UCSD-AML1 (cell line): Measurements from ENCODE around the gene BRD4.

Experiments used
- DNase-seq: peaks from one replicate; lab custom pipeline; 2025; ENCODE audit not compliant: unreplicated experiment; lab: John Stamatoyannopoulos, UW

Gene BRD4

DNA sequence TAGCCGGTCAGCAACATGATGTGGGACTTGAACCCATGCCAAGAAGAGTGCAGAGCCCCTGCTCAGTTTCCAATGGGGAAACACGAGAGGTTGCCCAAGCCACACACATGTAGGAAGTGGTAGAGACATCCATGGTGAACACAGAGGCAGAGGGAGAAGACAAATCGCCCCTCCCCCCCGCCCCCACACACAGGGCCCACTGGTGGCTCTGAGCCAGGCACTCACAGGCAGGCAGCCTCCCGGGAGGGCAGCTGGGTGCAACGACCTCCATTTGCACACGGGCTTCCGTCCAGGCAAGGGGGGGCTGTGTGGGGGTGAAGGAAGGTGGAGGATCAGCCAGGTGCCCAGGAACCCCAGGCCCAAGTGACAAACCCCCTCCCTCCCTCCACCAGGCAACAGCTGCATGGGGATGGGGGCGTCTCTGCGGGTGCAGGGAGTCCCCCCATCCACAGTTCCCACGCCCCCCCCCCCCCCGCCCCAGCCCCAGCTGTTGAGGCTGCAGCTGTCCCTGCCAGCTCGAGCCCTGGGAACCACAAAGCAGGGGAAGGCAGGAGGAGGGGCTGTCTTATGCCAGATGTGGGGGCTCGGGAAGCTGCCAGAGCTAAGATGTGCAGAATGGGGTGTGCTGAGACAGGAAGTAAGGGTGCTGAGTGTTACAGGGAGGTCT is 134.9 kb downstream of the BRD4 start:
- DNase-seq = no peak

DNA sequence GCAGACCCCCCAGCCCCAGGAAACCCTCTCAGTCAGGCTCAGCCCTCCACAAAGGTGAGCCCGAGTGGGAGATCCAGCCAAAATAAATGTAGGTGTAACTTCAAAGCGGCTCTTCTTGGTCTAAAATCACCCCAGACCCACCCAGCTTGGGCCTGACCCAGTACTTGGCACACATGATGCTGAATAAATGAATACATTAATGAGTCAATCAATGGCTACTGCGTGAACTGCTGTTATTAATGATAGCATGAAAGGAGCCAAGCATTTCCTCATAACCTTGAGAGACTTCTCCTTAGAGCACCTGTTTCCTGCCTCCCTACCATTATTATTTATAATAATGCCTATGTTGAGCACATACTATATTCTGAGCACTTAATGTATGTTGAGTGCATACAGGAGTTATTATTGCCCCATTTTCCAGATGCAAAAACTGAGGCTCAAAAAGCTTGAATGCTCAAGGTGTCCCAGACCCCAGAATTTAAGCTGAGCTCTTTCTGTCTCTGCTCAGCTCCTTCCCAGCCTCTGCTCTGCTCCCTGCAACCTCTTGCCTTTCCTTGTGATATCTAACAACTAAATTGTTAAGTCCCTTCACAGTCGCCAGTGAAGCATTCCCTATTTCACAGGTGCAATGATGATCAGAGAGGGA is 135.9 kb downstream of the BRD4 start:
- DNase-seq = no peak

DNA sequence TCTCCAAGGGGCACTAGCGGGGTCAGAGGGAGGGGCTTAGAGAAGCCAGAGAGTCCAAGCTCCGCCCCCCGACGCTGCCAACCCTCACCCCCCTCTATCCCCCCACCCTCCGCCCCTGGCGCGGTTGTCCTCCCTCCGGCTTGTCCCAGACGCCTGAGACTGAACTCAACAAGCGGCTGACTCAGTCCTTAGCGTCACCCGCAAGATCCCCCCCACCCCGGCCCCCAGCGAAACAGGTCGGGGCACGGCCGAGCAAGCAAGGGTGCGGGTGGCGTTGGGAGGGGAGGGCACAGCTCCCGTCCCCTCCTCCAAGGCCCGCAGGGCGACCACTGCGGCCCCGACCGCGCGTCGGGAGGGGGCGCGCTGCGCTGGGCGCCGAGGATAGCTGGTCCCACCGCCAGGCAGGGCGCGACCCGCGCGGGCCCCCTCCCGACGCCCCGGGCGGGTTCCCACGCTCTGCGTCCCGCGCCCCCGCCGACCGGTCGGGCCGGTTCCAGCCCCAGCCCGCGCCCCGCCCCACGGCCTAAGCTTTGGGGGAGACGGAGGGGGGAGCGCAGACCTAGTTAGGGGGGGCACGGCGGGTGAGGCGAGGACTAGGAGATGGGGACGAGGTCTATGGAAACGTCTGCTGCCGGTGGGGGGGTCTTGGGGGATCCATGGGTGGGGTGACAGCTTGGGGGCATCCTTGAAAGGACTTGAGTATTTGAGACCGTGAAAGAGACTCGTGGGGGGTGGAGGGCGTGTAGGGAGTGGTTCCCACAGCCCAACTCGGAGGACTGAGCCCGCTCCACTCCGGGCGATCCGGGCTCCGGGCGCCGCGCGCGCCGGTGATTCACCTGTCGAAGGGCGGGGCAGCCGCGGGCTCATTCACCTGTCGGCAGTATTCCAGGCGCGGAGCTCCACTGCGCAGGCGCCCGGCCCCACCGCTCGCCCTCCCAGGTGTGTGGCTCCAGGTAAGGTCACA is 136.7 kb downstream of the BRD4 start:
- no peak for DNase-seq

DNA sequence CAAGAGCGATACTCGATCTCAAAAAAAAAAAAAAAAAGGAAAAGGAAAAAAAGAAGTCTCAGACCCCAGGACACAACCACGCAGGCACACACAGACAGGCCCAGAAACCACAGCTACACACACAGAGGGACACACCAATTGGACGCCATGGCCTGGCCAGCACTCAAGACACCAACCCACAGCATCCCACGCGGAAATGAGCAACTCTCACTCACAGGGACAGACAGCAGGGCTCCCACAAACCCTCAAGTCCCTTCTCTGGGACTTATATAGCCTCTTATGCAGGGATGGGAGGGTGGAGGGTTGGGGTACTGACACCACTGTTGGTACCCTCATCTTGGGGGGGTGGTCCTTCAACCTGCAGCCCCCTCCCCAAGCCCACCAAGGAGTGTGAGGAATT is 137.4 kb downstream of the BRD4 start:
- DNase-seq = peak; percentile 33

DNA sequence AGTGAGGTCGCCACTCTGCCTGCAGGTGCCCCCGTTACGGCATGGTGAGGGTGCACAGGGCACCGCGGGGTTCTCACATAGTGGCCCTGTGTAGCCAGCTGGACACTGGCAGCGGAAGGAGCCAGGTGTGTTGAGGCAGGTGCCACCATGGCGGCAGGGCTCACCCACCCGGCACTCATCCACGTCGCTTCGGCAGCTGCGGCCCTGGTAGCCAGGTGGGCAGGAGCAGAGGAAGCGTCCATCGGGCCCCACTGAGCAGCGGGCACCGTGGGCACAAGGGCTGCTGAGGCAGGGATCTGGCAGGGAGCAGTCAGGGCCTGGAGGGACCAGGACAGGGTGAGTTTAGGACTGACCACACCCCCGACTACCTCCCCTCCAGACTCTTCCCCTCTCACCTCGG is 140.4 kb downstream of the BRD4 start:
- no peak for DNase-seq

DNA sequence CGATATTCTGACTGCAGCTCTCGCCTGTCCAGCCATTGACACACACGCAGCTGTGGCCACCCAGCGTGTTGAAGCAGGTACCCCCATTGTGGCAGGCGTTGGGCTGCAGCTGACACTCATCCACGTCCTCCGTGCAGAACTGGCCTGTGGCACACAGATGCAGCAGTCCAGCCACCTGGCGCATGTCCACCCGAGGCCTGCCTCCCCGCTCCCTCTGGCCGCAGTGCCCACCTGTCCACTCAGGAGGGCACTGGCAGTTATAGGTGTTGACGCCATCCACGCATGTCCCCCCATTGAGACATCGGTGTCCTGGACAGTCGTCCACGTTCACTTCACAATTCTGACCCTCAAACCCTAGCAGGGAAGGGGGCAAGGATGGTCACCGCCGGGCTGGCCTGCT is 140.8 kb downstream of the BRD4 start:
- DNase-seq = no peak

DNA sequence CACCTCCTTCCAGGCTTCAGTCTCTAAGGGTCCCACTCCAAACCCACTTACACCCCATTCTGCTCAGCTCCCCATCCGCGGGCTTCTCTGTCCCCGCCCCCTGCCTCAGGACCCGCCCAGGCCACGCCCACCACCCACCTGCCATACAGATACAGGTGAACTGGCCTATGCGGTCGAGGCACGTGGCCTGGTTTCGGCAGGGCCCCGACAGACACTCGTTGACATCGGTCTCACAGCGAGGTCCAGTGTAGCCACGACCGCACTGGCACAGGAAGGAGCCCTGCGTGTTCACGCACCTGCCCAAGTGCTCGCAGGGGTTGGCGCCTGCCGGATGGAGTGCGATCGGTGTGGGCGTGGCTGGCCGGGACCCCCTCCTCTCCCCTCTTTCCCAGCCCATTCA is 143.5 kb downstream of the BRD4 start:
- no peak for DNase-seq

DNA sequence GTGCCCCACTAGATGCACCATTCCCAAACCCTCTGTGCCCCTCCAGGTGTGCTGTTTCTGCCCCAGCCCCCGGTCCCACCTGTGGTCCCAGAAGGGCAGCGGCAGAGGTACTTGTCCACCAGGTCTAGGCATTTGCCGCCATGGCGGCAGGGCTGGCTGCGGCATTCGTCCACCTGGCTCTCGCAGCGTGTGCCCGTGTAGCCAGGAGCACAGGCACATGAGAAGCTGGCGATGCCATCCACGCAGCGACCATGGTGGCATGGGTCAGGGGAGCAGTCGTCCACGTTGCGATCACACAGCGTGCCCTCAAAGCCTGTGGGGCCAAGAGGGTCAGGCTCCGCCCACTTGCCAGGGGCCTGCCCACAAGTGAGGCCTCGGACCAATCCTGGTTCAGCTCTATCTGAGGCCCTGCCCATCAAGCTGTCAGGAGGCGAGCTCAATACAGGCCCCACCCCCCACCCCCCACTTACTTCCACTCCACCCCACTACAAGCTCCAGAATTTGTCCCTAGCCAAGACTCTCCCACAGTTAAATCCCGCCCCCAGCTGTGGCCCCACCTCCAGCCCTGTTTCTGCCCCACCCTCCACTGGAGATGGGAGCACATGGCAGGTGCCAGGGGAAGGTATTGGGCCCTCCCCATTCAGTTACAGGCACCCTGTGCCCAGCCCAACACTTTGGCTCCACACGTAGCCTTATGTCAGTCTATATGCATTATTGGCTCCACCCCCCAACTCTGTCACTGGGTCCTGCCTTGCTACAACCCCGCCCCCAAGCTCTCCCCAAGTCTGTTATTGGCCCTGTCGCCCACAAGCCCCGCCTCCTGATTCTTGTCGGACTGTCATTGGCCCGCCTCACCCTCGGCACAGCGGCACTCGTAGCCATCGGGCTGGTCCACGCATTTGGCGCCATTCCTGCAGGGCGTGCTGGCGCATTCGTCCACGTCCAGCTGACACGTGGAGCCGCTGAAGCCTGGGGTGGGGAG is 145.0 kb downstream of the BRD4 start:
- no peak for DNase-seq
